NCI-H1092 (cell line): Measurements from ENCODE around the gene RFX2.
"Not testable (repeated sequence)": the region's sequence is repeated elsewhere in the genome, so short reads cannot be mapped to it uniquely, and the experiment has no call there.

Experiments used
- DNase-seq: peaks from one replicate; lab custom pipeline; 2025; lab: John Stamatoyannopoulos, UW

RFX2 gene

DNA sequence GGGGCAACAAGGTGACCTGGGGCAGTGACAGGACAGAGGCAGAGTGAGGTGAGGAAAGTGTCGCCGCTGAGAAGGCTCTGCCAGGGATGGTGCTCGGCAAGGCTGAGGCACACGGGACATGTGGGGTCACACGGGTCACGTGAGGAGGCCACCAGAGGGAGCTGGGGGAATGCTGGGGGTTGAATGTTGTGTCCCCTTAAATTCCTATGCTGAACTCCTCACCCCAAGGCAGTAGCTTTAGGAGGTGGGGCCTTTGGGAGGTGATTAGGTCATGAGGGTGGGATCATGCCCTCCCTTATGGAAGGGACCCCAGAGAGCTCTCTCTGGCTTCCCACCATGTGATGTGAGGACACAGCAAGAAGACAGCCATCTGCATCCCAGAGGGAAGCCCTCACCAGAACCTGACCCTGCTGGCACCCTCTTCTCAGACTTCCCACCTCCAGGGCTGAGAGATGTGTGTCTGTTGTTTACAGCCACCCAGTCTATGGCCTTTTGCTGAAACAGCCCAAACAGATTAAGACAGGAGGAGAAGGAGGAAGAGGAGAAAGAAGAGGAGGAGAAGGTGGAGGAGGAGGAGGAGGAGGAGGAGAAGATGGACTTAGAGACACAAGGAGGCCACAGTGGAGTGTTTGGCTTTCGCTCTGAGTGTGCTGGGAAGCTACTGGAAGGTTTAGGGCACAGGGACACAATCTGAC lies 35.4 kb downstream of the RFX2 start:
- no peak for DNase-seq

DNA sequence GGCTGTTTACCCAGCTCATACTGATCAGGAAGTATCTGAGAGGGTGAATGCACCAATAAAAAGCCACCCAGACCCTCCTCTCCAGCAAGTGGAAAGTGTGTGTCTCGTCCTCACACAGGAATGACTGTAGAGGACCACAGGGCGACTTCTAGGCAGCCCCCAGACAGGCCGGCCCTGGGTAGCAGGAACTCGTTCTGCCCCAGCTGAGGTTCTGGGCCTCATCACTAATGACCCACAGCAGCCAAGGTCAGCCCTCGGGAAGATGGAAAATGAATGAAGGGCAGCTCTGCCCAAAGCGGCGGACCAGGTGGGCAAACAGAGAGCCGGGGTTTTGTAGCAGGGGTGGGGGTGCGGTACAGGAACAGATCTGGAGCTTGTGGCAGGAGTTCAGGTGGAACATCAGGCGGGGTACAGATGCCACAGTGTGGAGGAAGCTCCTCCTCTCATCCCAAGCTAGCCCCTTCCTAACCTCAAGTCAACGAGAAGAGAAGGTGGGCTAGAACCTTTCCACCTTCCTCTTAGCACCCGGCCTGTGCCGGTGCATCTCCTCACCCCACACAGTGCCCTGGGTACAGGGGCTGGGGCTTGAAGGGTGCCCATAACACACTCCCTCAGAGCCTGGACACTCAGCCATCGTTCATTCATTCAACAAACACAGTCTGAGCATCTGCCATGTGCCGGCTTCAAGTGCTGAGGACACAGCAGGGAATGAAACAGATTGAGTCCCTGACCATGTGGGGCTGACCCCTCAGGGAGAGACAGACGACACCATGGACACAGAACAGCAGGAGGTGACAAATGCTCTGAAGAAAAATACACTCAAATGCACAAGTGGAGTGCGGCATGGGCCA lies 36.2 kb downstream of the RFX2 start:
- peak; percentile 65 for DNase-seq

DNA sequence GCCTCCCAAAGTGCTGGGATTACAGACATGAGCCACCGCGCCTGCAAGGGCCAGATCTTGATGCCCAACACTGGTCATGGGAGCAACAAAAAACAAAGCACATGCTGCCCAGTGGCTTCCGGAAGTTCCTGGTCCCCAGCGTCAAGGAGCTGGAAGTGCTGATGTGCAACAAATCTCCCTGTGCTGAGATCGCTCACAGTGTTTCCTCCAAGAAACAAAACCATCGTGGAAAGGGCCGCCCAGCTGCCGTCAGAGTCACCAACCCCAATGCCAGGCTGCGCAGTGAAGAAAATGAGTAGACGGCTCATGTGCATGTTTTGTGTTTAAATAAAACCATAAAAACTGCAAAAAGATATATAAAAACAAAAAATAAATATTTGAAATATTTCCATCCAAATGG lies 37.1 kb downstream of the RFX2 start:
- not testable (repeated sequence) for DNase-seq

DNA sequence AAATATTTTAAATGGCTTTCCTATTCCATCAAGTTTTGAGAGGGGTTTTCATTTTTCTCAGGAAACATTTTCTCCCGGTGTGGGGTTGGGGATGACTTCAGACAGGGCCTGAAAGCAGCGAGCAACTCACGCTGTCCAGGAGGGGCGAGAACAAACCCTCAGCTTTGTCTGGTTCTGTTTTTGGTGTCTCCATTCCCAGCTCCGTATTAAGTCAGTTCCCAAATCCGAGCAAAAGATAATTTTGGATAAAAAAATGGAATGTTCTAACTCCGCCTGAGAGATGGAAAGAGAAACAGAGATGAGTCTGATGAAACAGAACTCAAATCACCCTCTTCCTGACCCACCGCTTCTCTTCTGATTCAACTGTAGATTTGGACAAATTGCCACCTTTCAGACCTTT lies 38.4 kb downstream of the RFX2 start:
- DNase-seq = no peak

DNA sequence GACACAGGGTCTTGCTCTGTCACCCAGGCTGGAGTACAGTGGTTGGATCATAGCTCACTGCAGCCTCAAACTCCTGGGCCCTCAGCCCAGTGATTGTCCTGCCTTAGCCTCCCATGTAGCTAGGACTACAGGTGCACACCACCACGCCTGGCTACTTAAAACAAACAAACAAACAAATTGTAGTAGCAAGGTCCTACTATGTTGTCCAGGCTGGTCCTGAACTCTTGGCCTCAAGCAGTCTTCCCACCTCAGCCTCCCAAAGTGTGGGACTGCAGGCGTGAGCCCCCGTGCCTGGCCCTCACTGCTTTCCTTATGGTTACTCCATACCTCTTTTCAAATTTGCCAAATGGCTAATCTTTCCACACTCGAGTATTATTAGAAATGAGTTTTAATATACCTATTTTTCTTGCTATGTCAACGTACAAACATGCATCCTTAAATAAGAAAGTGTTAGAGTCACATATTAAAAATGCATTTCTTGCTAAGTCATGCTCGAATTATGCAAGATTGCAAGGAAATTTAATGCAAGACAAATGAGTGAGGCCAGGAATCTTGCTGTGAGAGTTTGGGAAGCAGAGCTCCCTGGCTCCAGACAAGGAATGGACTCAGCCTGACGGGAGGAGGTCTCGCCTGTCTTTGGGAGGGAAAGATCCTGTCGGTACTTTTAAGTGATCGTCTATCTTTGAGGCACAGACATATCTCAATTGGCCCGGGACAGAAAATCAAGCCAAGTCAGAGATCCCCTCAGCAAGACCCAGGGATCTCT lies 39.4 kb downstream of the RFX2 start:
- DNase-seq = no peak

DNA sequence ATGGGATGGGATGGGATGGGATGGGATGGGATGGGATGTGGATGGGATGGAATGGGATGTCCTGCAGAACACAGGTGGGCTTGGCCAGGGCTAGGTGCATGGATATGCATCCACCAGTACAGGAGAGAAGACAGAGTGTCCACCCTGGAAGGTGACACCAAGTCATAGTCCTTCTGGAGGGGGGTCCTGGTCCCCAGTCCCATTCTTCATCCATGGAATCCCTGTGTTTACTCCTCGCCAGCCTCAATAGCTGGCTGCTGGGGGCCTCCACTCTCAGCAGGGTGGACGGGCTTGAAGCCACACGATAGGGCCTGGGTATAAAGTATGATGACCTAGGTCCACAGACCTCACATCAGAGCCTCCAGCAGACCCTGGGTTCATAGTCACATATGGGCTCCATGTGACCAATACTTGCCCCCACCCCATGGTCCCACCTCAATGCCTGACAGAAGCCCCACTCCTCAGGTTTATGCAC lies 40.1 kb downstream of the RFX2 start:
- DNase-seq = no peak

DNA sequence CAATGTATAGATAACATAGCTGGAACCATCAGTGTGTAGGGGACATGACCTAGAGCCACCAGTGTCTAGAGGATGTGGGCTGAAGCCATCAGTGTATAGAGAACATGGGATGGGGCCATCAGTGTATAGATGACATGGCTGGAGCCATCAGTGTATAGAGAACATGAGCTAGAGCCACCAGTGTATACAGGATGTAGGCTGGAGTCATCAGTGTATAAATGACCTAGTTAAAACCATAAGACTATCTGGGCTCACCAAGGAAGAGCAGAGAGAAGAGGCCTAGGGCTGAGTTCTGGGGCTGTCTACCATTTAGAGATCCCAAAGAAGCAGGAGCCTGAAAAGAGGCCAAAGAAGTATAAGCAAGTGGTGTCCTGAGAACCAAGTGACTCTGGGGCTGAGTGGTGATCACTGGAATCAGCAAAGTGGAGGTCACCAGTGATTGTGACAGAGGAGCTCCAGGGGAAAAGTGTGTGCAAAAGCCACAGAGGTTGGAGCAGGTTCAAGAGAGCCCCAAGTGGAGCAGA lies 41.0 kb downstream of the RFX2 start:
- DNase-seq = no peak

DNA sequence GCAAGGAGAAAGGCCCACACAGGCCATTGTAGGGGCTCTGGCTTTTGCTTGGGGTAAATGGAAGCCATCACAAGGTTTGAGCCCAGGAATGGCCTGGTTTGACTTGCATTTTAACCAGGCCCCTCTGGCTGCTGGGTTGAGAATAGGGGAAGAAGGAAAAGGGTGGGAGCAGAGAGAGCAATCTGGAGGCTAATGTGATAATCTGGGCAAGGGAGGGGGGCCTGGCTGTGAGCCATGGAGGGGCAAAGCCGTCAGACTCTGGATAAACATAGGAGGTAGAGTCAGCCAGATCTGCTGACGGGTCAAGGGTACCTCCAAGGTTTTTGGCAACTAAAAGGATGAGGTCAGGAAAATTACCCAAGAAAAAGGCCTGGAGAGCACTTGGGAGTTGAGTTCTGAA lies 41.6 kb downstream of the RFX2 start:
- DNase-seq = no peak

DNA sequence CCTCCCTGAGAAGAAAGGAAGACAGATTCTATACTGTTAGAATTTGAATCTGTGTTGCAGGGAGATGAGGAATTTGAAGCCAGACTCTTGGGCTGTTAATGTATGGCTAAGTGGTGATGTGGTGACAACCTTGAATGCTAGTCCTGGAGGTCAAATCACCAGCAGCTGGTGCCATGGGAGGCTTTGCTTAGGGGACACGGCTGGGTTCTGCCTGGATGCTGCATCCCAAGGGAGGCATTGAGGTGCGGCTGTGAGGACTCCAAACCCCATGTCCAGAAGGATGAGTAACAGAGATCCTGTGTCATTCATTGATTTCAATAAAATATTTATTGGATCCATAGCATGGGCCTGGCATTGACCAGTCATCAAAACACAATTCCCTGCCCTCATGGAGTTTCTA lies 42.3 kb downstream of the RFX2 start:
- DNase-seq = no peak

DNA sequence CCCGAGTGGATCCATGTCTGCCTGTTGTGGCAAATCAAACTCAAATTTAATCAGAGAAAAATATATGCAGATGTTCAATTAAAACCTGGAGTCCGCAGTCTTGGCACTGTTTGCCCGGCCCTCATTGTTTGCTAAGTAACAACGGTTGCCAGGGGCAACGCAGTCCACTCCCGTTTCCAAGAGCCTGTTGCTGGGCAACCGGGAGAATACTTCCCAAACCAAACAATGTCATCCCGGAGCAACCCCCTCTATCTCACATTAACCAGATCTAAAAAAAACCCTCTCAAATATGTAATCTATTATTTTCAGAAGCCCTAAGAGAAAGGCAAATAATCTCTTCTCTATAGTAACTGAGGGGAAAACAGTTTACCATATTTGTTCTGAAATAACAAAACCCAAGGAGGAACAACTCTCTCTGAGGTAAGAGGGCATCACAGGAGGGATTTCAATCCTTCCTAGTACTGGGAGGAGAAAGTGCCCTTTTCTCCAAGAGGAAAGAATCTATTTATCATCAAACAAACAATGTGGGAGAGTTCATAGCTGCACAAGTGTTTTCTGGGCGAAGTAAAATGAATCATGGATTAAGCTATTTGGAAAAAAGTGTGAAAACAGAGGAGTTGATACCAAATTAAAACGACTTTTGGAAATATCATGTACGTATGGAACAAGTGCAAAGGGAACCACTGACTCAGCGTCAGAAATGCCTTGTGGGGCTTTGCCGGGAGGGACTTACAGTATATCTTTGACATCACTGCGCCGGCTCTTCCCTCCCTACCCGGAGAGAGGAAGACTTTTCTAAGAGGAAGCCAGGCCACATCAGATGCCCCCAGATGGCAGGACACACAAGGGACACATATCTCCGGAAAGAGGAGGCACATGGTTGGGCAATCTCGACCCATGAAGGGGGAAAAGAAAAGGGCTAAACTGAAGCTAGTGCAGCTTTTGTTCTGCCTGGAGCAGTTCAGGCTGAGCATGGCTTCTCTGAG lies 43.3 kb downstream of the RFX2 start:
- peak; percentile 98 for DNase-seq

DNA sequence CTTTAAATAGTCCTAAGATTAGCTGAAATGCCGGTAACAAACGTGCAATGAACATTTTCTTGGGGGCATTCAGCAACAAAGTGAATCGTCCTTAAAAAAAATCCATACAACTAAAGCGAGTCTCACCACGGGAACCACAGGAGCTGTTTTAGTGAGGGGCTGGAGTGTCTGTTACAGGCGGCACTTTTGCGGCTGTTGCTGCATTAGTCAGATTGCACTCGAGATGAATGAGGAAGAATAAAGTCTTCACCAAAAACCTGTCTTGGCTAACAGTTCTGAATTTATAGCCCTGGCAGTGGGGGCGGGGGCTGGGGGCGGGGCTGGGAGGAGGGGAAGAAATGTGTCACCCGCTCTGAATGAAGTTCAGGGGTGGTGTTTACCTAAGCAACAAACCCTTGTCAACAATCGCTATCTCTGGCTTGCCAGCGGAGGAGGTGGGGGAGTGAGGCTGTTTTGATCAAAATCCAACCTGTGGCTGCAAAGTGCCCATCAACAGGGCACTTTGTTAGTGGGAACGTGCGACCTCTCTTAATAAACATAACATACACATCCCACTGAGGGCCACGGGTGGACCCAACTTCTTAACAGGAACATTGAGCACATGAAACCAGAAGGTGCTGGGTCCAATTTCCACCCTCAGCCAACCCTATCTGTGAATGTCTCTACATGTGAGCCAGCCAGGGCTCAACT lies 44.5 kb downstream of the RFX2 start:
- DNase-seq = peak; percentile 53

DNA sequence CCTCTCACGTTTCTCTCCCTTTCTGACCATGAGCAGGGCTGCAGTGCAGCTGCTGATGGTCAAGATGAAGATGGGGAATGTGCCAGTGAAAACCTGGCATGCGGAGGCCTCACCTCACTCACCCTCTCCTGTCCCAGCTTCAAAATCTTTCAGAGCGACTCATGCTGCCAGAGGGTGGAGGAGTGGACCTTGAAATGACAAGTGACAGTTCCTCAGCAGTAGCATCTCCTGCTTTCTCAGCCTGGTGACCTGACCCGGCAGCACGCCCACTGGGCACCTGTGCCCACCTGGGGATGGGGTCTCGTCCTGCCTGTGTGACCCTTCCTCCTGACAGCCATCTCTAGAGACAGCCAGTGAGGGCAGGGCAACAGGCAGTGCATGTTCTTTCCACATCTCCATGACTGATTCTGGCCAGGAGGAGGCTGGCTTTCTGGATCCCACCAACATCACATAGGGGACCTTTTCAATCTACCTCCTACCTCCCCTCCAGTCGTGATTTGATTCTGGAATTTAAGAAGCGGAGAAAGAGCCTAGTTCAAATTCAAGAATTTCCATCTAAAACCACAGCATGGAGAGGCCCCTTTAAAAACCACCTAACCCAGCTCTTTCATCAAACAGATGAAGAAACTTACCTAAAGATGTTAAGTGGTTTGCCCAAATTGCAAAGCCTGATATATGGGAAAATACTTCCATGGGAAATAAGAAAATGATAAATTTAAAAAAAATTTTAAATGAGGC lies 45.8 kb downstream of the RFX2 start:
- no peak for DNase-seq

DNA sequence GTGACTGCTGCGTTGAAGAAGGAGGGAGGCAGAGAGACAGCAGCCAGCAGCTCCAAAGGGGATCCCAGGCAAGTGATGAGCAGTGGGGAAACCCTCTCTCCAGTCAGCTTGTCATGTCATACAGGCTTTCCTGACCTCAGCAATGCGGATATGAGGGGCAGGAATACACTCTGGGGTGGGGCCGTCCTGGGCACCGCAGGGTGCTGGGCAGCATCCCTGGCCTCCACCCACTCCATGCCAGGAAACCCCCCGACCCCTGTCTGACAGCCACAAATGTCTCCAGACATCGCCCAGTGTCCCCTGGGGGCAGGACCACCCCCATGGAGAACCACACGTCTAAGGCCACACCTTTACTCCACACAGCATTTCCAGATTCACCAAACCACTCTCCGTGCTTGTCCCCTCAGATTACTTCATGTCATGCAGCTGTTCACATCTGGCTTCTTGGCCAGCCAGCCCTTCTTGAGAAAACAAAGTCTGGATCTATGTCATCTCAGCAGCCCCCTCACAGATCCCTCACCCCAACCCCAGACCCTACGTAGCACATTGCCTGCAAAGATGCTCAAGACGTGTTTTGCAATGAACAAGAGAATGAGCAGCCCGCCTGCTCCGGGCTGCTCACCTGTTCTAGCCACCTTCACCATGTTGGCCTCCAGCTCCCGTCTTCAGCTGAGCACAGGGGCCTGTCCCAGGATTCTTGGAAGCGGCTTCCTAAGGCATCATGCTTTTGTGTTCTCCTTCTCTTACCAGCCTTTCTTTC lies 46.5 kb downstream of the RFX2 start:
- no peak for DNase-seq

DNA sequence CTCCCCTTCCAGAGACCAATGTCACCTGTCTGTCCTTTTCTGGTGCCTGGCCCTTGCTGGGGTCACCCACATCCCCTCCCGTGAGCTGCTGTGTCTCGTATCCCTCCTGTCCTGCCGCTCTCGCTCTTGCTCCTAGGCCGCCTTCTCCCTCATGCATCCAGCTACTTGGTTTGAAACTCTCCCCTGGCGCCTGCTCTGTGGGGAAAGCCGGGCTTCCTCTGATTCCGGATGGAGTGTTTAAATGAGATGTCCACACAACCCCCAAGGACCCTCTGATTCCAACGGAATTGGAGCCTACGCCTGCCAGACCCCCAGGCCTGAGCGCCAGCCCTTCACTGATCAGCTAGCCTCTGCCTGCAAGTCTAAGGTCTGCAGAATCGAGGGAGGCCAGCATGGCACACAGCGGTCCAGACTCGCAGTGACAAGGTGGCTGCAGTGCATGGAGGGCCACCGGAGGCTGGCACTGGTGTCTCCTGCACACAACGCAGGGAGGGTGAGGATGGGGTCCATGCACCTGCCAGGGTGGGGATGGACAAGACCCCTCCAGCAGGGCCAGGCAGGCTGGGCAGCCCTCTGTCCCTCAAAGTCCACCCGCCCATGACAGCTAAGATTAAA lies 47.2 kb downstream of the RFX2 start:
- DNase-seq = no peak

DNA sequence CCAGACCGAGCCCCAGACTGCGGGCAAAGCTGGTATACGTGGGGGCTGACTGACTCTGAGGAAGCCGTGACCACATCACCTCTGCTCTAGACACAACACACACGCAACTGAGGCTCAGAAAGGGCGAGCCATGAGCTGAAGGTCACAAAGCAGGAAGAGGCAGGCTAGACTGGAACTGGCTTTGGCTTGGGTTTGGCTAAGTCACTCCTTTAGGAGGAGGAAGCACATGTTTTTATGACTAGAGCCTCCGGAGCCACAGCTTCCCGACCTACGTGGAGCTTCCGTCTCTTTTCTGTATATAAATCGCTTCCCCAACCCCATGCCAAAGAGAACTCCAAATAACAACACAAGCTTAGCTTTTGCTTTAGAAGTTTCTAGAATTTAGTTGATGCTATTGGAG lies 48.0 kb downstream of the RFX2 start:
- DNase-seq = no peak

DNA sequence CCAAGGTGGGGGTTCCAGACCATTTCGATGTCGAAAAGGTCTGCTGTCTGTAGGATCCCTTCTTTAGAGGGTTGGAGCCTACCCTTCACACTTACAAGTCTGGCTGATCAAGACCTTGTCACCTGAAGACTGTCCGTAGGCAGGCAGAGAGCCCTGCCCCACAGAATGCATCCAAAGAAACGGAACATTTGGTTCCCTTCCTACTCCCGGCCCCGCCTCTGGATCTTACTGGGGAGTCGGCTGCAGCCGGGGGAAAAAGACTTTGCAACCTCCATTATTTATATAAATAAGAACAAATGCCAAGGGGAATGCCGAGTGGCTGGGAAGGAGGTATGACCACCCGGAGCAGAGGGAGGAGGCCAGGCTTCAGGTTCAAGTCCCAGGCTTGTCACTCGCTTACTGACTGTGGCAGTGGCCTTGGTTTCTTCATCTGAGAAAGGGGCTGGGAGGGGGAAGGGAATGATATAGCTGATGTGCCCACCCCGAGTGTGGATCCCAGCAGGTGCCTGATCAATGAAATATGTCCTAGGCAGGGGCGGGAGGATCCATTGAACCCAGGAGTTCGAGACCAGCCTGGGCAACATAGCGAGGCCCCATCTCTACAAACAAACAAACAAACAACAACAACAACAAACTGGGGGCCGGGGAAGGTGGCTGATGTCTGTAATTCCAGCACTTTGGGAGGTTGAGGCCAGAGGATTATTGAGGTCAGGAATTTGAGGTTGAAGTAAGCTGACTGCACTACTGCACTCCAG lies 48.7 kb downstream of the RFX2 start:
- DNase-seq = no peak

DNA sequence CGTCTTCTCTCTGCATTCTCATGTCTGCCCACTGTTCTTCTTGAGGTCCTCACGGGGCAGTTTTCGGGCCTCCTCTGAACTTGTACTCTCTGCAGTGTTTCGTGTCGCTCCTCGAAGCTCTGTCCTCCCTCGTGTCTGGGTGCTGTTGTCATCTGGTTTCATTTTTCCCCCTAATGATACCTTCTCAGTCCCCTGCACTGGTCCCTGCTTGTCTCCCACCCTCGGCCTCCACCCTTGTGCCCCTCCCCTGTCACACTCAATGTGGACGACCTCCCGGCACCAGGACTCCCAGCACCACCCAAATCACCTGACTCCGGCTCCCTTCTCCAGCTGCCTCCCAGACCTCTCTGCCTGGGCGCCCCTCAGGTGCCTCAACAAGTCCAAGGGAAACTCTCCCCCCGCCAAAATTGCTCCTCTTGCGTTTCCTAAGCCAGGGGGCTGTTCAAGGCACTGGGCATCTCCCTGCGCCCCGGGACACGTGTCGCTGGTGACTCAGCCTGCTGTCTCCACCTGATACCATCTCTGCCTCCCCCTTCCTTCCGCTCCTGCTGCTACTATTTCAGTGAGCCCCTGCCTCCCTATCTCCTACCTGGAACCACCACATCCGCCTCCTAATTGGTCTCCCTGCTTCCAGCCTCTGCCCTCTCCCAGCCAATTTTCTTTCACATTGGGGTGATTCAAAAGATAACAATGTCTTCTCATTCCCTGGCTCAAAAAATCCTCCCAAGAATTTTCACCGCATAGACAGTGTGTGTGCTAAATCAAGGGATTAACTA lies 49.5 kb downstream of the RFX2 start:
- no peak for DNase-seq
